D721Med (cell line): Measurements from ENCODE around the gene KRTAP1-1.
"Not testable (repeated sequence)": the region's sequence is repeated elsewhere in the genome, so short reads cannot be mapped to it uniquely, and the experiment has no call there.

Experiments
- DNase-seq: peaks from one replicate; pipeline ENCODE4 v3.0.0; 2011; ENCODE audit warnings: low spot score; ENCODE audit not compliant: insufficient read length
- FAIRE-seq: peaks from 2 replicates; lab custom pipeline; 2011; peaks lifted over from hg19 to GRCh38; lab: Jason Lieb, UNC
- CTCF ChIP-seq: IDR thresholded peaks from 2 replicates; pipeline ENCODE4 v1.5.1; 2012; ENCODE audit warnings: mild to moderate bottlenecking, control low read depth; ENCODE audit not compliant: insufficient read depth; ENCODE audit errors: missing control alignments

KRTAP1-1 gene

GRCh38 chr17:41004397-41004796 is 36.9 kb downstream of the KRTAP1-1 start:
- no peak for FAIRE-seq
- DNase-seq = no peak
- TF ChIP-seq CTCF = no peak

GRCh38 chr17:41003926-41004325 is 37.3 kb downstream of the KRTAP1-1 start:
- no peak for TF ChIP-seq CTCF
- DNase-seq = no peak
- FAIRE-seq = no peak

- no peak for TF ChIP-seq CTCF
- DNase-seq (no peak), FAIRE-seq (no peak)
These were observed 38.4 kb downstream of the KRTAP1-1 start for GRCh38 chr17:41002814-41003213.

- no peak for DNase-seq
- no peak for TF ChIP-seq CTCF
- FAIRE-seq = no peak
These were observed 39.5 kb downstream of the KRTAP1-1 start for GRCh38 chr17:41001795-41002194.

- FAIRE-seq, DNase-seq: not testable (repeated sequence)
These were observed 41.7 kb downstream of the KRTAP1-1 start, which contains the start of gene KRTAP3-2 for GRCh38 chr17:40999563-40999962. Gene KRTAP3-2, minus strand, starts transcription at chr17:40999906. Its CDS starts 53 bp downstream, at chr17:40999853.

GRCh38 chr17:40997361-40997760 is 43.9 kb downstream of the KRTAP1-1 start:
- FAIRE-seq = no peak
- no peak for DNase-seq
- no peak for TF ChIP-seq CTCF

GRCh38 chr17:40996829-40997228 is 44.4 kb downstream of the KRTAP1-1 start:
- TF ChIP-seq CTCF = no peak
- DNase-seq (no peak), FAIRE-seq (no peak)

- no peak for TF ChIP-seq CTCF
- no peak for FAIRE-seq
- DNase-seq = no peak
These were observed 46.1 kb downstream of the KRTAP1-1 start for GRCh38 chr17:40995116-40995515.
